Thyroid gland (tissue), 4 donors: Measurements from ENCODE around the gene SCGN. TPM values are rescaled to one million over a fixed set of nuclear protein-coding genes. Genes with fewer than 3 reads are reported as not detected.

Experiments
- DNase-seq, 2 donors: peaks; one replicate each; pipeline ENCODE4 v3.0.0-alpha.2; 2019
- H3K27ac ChIP-seq, 3 donors: fragments of 200-600 bp; sonication (generic); 1 replicate in 2 of 3; 2 replicates in 1 of 3; pipeline ENCODE4 v1.5.1; 2016 to 2019; ENCODE audit warnings: mild to moderate bottlenecking in 1 of 3, moderate library complexity in 1 of 3
- H3K27me3 ChIP-seq: fragments of 200-600 bp; sonication (generic); one replicate; pipeline ENCODE4 v1.5.1; 2019
- H3K36me3 ChIP-seq, 2 donors: fragments of 200-600 bp; sonication (generic); one replicate each; pipeline ENCODE4 v1.5.1; 2016 to 2019
- H3K4me1 ChIP-seq, 2 donors: fragments of 200-600 bp; sonication (generic); one replicate each; pipeline ENCODE4 v1.5.1; 2017 to 2019
- H3K4me3 ChIP-seq, 3 donors: fragments of 200-600 bp; sonication (generic); replicated peaks in 1 of 3; 1 replicate in 2 of 3; 2 replicates in 1 of 3; pipeline ENCODE4 v1.5.1; 2016; ENCODE audit warnings: mild to moderate bottlenecking in 1 of 3
- H3K9me3 ChIP-seq: fragments of 200-600 bp; sonication (generic); one replicate; pipeline ENCODE4 v1.5.1; 2017
- POLR2A ChIP-seq, 2 donors: fragments of 450-650 bp; IDR thresholded peaks; one replicate each; pipeline ENCODE4 v1.6.1; 2017; ENCODE audit warnings: antibody characterized with exemption in 2 of 2, mild to moderate bottlenecking in 2 of 2, moderate library complexity in 1 of 2
- WGBS, 2 donors: methylation state at CpG; one replicate each; pipeline ENCODE4 v1.1.5; 2017; 5-methylcytosine and 5-hydroxymethylcytosine counted together
- intact Hi-C: fragments of 100-400 bp; cut with DNase I; formaldehyde crosslinking; loops from one replicate; pipeline ENCODE4 v1.15.1; 2023
- total RNA-seq, 4 donors: library from RNA; depleted of rRNA; stranded (reverse); fragments of >200 nt; gene quantifications; one replicate each; pipeline ENCODE4 v1.2.3, GENCODE V29; 2016
- TF ChIP-seq, protein P1 (sequence below), 6 experiments: fragments of 200-600 bp in 3 of 6; fragments of 450-650 bp in 3 of 6; sonication (generic) in 3 of 6; IDR thresholded peaks; one replicate each; pipeline ENCODE4 v1.5.1; 2016 to 2019; ENCODE audit warnings: antibody characterized with exemption in 6 of 6, mild to moderate bottlenecking in 2 of 6, inconsistent platforms in 1 of 6, moderate library complexity in 1 of 6

SCGN gene
- total RNA-seq, 4 donors from 2014 or later, result 1.2 to 6.2 TPM; not detected in 2

DNA sequence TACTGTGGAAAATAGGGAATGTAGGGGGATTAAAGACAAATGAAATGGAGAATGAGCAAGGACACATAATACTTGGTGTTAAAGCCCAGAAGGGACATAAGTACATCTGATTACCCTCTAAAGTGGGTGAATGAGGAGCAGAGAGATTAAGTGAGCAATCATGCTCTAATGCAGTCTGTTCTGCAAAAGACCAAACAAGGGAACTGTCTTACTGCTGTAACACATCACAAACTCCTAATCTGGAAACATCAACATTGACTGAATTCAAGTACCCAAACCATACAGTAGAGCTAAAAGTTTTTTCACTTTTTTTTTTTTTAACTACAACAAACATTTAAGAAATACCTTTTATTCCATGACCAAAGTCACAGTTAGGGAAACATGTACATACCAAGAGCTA, 83.2 kb downstream of the SCGN start:
- H3K4me1 ChIP-seq, result no peaks in the 10 kb centered on the region

DNA sequence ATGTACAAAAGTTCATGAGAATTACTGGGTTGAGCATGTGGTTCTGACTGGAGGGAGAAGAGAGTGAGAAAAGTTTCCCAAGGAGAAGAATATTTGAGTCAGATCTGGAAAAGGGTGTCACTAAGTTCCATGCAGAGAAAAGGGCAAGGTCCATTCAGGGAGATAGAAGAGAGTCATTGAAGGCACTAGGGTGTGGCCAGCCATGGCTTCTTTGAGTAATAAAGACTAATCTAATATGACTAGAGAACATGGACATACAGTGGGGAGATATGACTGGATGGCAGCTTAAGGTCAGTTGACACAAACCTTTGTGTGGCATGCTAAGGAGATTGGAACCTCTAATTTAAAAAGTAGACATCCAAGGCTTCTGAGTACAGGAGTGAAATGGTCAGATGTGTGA, 91.9 kb downstream of the SCGN start:
- TF ChIP-seq, protein P1, sequence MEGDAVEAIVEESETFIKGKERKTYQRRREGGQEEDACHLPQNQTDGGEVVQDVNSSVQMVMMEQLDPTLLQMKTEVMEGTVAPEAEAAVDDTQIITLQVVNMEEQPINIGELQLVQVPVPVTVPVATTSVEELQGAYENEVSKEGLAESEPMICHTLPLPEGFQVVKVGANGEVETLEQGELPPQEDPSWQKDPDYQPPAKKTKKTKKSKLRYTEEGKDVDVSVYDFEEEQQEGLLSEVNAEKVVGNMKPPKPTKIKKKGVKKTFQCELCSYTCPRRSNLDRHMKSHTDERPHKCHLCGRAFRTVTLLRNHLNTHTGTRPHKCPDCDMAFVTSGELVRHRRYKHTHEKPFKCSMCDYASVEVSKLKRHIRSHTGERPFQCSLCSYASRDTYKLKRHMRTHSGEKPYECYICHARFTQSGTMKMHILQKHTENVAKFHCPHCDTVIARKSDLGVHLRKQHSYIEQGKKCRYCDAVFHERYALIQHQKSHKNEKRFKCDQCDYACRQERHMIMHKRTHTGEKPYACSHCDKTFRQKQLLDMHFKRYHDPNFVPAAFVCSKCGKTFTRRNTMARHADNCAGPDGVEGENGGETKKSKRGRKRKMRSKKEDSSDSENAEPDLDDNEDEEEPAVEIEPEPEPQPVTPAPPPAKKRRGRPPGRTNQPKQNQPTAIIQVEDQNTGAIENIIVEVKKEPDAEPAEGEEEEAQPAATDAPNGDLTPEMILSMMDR (IDR thresholded peaks at IDR 0.05), result no peak
- no peak for TF ChIP-seq POLR2A (IDR thresholded peaks at IDR 0.05)
- Histone ChIP-seq H3K27ac (no peak overlapping the region), H3K4me3 (no peak overlapping the region), H3K4me1 (no peaks in the 10 kb centered on the region), H3K9me3 (no peaks in the 10 kb centered on the region), H3K27me3 (no peaks in the 10 kb centered on the region), H3K36me3 (no peaks in the 10 kb centered on the region)
- DNase-seq, result no peak
- intact Hi-C loops, result no loop called here

More for the DNA sequence above, 83.2 kb downstream of the SCGN start:
- Histone ChIP-seq H3K4me3 (no peak overlapping the region), H3K27ac (no peak overlapping the region), H3K9me3 (no peaks in the 10 kb centered on the region), H3K36me3 (no peaks in the 10 kb centered on the region), H3K27me3 (no peaks in the 10 kb centered on the region)
- DNase-seq, result no peak
- TF ChIP-seq, protein P1 (IDR thresholded peaks at IDR 0.05), result no peak
- no peak for TF ChIP-seq POLR2A (IDR thresholded peaks at IDR 0.05)
- intact Hi-C loops, result no loop called here

DNA sequence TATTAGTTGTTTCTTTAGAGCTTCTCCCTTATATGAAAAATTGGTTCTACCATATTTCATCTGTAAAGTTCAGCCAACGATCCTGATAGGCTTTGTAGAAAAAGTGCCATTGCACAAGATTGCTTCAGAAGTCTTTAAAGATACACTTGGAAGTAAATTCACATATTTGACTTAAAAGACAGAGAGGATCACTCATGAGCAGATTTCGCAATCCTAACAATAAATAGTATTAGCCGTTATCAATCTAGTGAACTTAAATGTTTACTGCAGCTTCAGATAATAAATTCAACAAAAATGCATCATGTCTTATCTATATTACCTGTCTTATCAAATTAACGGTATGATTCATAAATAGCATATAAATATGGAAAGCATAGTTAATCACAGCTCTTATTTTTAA, 93.8 kb downstream of the SCGN start:
- no peaks in the 10 kb centered on the region for H3K9me3 ChIP-seq
- DNase-seq, result no peak
- intact Hi-C loops, result no loop called here
- TF ChIP-seq, protein P1 (IDR thresholded peaks at IDR 0.05), result no peak
- no peak for TF ChIP-seq POLR2A (IDR thresholded peaks at IDR 0.05)
- H3K27ac ChIP-seq, result no peak overlapping the region
- H3K4me1 ChIP-seq, result no peaks in the 10 kb centered on the region
- no peak overlapping the region for H3K4me3 ChIP-seq
- no peaks in the 10 kb centered on the region for H3K27me3 ChIP-seq
- WGBS, 2 donors, result 91% methylated on average over 4 of the region's 4 CpGs
- no peaks in the 10 kb centered on the region for H3K36me3 ChIP-seq

DNA sequence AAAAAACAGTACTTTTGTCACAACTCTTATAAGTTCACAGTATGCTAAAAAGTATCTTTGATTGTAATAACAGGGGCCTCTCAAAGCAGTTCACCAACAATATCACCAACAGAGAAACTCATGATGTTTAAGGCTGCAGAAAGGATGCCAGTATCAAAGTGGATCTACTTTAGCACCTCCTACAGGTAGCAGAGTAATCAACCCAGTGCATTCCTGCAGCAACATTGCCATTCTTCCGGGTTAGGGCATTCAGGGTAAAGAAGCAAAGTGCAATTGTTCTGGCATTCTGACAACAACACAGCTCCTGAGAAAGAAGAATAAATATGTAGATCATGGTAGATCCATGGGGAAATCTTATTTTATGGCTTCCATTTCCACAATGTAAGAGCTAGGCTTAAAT, 95.0 kb downstream of the SCGN start:
- Histone ChIP-seq H3K36me3 (no peaks in the 10 kb centered on the region), H3K4me3 (no peak overlapping the region), H3K27ac (no peak overlapping the region), H3K27me3 (no peaks in the 10 kb centered on the region), H3K9me3 (no peaks in the 10 kb centered on the region), H3K4me1 (no peaks in the 10 kb centered on the region)
- intact Hi-C loops, result no loop called here
- 63 to 90% methylated on average over 1 of the region's 1 CpG for WGBS, 2 donors
- no peak for TF ChIP-seq POLR2A (IDR thresholded peaks at IDR 0.05)
- TF ChIP-seq, protein P1 (IDR thresholded peaks at IDR 0.05), result no peak
- DNase-seq, result no peak

DNA sequence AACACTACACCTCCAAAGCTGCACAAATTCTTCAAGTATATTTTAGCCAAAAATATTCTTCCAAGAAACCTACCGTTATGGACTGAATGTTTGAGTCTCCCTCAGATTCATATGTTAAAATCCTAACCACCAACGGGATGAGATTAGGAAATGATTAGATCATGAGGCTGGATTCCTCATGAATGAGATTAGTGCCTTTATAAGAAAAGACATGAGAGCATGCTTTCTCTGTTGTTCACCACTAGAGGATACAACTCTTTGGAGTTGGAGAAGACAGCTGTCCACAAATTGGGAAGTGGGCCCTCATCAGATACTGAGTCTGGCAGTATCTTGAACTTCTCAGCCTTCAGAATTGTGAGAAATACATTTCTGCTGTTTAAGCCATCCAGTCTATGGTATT, 95.5 kb downstream of the SCGN start:
- no peak for TF ChIP-seq POLR2A (IDR thresholded peaks at IDR 0.05)
- TF ChIP-seq, protein P1 (IDR thresholded peaks at IDR 0.05), result no peak
- intact Hi-C loops, result no loop called here
- H3K27ac ChIP-seq, result no peak overlapping the region

More for the DNA sequence above, 95.5 kb downstream of the SCGN start:
- Histone ChIP-seq H3K9me3 (no peaks in the 10 kb centered on the region), H3K27me3 (no peaks in the 10 kb centered on the region), H3K36me3 (no peaks in the 10 kb centered on the region), H3K4me3 (no peak overlapping the region), H3K4me1 (no peaks in the 10 kb centered on the region)
- WGBS, 2 donors, result 94% methylated on average over 2 of the region's 2 CpGs
- DNase-seq, result no peak
